COLO668 (cell line): Measurements from ENCODE around the gene LRRC8C.
"Not testable (repeated sequence)": the region's sequence is repeated elsewhere in the genome, so short reads cannot be mapped to it uniquely, and the experiment has no call there.

Source experiments
- DNase-seq: peaks from one replicate; lab custom pipeline; 2025; ENCODE audit not compliant: unreplicated experiment; lab: John Stamatoyannopoulos, UW

Gene LRRC8C

GRCh38 chr1:89607586-89608318 is 25.2 kb upstream of the LRRC8C start:
- no peak for DNase-seq

DNA sequence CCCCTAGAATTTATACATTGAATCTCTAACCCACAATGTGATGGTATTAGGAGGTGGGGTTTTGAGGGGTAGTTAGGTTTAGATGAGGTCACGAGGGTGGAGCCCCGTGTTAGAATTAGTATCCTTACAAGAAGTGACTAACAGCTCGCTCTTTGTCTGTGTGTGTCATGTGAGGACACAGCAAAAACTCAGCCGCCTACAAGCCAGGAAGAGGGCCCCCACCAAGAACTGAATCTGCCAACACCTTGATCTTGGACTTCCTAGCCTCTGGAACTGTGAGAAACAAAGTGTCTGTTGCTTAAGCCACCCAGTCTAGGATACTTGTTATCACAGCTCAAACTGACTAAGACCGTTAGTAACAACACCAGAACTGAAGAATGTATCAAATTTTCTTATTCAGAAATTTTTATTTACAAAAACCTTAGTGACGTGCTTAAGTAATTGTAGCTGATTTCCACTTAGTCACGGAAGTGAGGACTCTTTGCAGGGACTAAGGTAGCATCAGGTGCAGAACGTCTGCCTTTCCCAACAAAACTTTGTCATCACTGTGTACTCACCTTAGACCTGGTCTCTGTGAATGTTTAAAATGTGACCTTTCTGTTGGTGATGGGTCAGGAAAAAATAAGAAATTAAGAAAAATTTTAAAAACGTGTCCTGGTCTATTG is 24.5 kb upstream of the LRRC8C start:
- no peak for DNase-seq

DNA sequence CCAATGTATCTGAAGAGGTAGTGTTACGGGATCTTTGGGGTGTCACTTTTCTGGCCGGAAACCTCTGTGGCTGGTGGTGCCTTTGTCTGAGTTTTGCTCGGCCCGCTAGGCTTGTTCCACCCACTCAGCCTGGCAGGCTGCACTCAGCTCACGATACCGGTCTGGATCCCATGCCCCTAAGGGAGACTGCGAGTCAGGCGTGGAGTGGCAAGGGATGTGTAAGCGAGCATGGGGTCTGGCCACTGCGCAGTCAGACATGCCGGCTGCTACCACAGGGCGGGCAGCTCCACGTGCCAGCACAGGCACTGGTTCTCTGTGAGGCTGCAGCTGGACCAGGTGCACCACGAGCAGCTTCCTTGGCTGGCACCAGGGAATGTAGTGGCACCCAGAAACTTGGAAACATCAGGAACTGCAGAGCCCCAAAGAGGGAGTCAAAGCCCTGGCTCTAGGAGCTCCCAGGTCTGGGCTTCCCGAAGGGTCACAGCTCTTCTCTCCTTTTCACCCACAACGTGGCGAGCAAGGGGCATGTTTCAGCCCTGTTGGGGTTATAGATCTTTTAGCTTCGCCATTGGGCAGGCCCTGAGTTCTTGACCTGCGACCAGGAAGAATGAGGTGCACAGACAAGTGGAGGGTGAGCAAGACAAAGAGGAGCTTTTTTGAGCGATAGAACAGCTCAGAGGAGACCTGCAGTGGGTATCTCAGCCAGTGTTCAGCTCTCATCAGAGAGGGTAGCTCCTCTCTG is 23.8 kb upstream of the LRRC8C start:
- DNase-seq, result no peak

DNA sequence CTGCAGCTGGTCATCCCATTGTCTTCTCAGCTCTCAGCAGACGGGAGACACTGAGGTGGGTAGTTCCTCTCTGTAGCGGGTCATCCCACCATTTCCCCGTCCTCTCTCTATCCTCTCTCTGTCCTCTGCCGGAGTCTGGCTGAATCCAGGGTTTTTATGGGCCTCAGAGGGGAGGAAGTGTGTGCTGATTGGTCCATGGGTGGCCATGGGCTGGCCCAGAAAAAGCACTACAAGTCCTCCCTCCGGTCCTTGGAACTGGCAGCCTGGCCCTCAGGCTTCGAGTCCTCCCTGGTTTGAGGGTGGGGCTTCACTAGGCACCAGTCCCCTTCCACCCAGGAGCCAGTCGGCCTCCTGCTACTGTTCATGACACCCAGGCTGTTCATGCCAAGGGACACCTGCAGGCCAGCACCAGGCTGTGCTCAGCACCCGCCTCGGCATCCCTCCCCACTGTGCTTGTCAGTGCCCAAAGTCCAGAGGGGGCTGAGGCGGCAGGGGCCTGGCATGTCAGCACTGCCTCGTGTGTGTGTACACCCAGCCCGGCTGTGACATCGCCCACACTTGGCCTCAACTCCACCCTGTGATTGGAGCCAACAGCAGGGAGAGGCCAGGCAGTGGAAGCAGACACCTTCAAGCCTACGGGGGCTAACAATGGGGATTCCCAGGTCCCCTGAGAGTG is 23.0 kb upstream of the LRRC8C start:
- DNase-seq, result no peak

- no peak for DNase-seq
Measured at GRCh38 chr1:89610457-89611011, 22.4 kb upstream of the LRRC8C start.

DNA sequence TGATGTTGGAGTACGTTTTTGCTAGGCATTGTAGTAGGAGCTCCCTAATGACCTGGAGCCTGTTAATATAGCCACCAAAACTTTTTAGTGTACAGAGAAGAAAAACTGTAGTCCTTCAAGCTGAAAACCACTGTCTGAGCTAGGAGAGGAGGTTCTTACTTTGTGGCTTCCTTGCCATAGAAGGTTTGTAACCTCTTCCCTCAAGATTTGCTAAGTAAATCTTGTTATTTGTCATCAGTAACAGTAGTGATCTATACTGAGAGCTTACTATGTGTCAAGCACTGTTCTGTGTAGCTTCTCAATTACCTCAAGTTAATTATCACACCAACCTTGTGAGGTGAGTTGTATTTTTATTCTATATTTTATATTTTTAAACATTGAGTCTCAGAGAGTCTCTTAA is 21.2 kb upstream of the LRRC8C start:
- no peak for DNase-seq

GRCh38 chr1:89613928-89614327 is 19.0 kb upstream of the LRRC8C start:
- no peak for DNase-seq

- DNase-seq, result peak; percentile 34
Measured at GRCh38 chr1:89615676-89616598, 17.0 kb upstream of the LRRC8C start.

GRCh38 chr1:89616844-89617627 is 15.9 kb upstream of the LRRC8C start:
- no peak for DNase-seq

GRCh38 chr1:89620664-89621063 is 12.3 kb upstream of the LRRC8C start:
- no peak for DNase-seq

GRCh38 chr1:89622895-89623294 is 10.0 kb upstream of the LRRC8C start:
- DNase-seq, result no peak

GRCh38 chr1:89624314-89624713 is 8.6 kb upstream of the LRRC8C start:
- DNase-seq, result no peak

DNA sequence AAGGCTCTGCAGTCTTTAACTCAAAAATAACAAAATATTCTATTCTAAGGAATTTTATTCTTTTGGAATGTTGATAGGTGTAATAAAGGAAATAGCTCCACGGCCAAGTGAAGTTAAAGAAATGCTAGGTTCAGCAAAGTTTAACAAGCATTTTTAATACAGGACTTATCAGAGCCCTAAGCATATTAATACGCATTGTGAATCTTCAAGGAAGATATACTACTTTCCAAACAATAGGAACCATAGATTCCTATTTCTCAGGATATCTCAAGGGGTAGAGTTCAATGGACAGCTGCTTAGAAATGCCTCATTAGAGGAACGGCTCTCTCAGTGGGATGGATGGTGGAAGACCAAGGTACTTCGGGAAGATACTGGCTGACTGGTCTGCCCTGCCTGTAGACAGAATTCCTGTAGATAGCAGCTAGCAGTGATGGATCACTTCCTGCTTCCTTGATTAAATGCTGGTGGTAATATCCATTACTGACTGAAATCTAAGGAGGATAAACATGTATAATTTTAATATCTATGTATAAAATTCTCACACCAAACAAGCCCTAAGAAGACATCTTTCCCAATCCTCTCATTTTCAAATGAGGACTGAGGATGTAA is 8.1 kb upstream of the LRRC8C start:
- DNase-seq, result no peak

GRCh38 chr1:89627596-89627962 is 5.3 kb upstream of the LRRC8C start:
- no peak for DNase-seq

GRCh38 chr1:89629146-89629545 is 3.8 kb upstream of the LRRC8C start:
- no peak for DNase-seq

DNA sequence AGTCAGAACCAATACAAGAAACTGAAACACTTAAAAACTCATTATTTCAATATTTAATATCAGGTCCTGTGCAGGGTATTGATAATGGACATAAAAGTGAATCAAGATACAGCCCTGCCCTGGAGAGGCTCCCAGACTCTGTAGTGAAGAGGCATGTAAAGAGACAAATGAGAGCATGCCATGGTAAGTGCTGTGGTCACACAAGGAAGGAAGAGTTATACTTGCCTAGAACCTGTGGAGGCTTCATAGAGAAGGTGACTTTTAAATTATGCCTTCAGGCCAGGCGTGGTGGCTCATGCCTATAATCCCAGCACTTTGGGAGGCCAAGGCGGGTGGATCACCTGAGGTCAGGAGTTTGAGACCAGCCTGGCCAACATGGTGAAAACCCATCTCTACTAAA is 3.3 kb upstream of the LRRC8C start:
- DNase-seq, result not testable (repeated sequence)

GRCh38 chr1:89630048-89630447 is 2.9 kb upstream of the LRRC8C start:
- DNase-seq, result no peak

GRCh38 chr1:89631816-89632656 is 884 bp upstream of the LRRC8C start:
- peak; percentile 37 for DNase-seq
